ENCODE measurements around the gene TPRG1.

The TPRG1 gene

DNA sequence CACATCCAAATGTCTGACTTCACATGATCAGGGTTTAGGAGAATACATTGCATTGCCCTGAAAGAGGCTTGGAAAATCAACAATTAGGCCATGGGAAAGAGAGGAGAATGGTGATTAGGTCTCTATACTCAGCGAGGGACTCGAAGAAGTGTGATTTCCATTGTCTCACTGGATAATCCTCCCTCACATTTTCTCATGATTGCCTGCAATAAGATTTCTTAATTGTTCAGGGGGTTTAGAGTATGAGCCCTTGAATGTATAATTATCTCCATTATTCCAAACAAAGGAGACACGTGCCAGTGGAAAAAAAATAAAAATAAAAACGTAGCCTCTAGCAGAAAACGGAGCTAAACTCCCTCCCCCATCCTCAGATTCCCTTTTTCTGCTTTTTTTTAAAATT is 173.2 kb downstream of the TPRG1 start:
- H3K4me1 ChIP-seq (ENCODE audit: control insufficient read depth, insufficient read depth, low read length) = no peaks in the 10 kb centered on the region
- peaks cover 4% of the 10 kb centered on the region for H3K27me3 ChIP-seq (ENCODE audit: control insufficient read depth, insufficient read depth, low read length)
- H3K9ac ChIP-seq (ENCODE audit: low read depth, low read length) = no peak overlapping the region
- H3K9me3 ChIP-seq (ENCODE audit: control insufficient read depth, insufficient read depth, low read length) = no peaks in the 10 kb centered on the region
- H3K4me3 ChIP-seq (ENCODE audit: low read depth, low read length) = no peak overlapping the region
- H3K36me3 ChIP-seq (ENCODE audit: control insufficient read depth, insufficient read depth, low read length) = no peaks in the 10 kb centered on the region

- Histone ChIP-seq H3K36me3 (ENCODE audit: control insufficient read depth, insufficient read depth, low read length) (no peaks in the 10 kb centered on the region), H3K9me3 (ENCODE audit: control insufficient read depth, insufficient read depth, low read length) (no peaks in the 10 kb centered on the region), H3K4me3 (ENCODE audit: low read depth, low read length) (no peak overlapping the region), H3K9ac (ENCODE audit: low read depth, low read length) (no peak overlapping the region), H3K27me3 (ENCODE audit: control insufficient read depth, insufficient read depth, low read length) (no peaks in the 10 kb centered on the region), H3K4me1 (ENCODE audit: control insufficient read depth, insufficient read depth, low read length) (peaks cover under 1% of the 10 kb centered on the region)
Observed at GRCh38 chr3:189349772-189350171, 178.0 kb downstream of the TPRG1 start.

DNA sequence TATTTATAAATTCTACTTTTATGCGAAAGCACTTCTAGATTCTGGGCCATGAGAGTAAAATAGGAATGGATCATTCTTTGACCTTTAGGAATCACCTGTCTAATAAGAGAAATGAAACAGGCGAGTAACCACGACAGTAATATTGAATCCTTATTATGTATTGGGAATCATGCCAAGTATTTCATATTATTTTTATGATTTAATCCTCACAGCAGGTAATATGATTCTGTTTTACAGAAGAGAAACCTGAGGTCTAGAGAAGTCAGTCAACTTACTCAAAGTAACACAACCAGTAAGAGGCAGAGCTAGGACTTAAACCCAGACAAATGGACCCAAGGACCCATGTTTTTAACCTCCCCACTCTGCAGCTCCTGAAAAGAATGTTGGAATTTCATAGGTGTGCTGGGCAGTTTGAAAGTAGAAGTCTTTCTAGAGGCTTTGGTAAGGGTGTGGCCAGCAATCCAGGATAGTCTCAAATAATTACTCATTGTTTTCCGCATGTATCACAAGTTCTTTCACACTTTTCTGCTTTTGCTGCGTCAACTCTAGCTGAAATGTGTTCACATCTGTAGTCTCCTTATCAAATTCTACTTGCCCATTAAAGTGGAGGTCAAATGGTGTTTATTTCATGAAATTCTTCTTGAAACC is 181.7 kb downstream of the TPRG1 start:
- Histone ChIP-seq H3K9ac (ENCODE audit: low read depth, low read length) (no peak overlapping the region), H3K36me3 (ENCODE audit: control insufficient read depth, insufficient read depth, low read length) (no peaks in the 10 kb centered on the region), H3K4me1 (ENCODE audit: control insufficient read depth, insufficient read depth, low read length) (peaks cover 7% of the 10 kb centered on the region), H3K4me3 (ENCODE audit: low read depth, low read length) (no peak overlapping the region), H3K9me3 (ENCODE audit: control insufficient read depth, insufficient read depth, low read length) (no peaks in the 10 kb centered on the region), H3K27me3 (ENCODE audit: control insufficient read depth, insufficient read depth, low read length) (no peaks in the 10 kb centered on the region)

DNA sequence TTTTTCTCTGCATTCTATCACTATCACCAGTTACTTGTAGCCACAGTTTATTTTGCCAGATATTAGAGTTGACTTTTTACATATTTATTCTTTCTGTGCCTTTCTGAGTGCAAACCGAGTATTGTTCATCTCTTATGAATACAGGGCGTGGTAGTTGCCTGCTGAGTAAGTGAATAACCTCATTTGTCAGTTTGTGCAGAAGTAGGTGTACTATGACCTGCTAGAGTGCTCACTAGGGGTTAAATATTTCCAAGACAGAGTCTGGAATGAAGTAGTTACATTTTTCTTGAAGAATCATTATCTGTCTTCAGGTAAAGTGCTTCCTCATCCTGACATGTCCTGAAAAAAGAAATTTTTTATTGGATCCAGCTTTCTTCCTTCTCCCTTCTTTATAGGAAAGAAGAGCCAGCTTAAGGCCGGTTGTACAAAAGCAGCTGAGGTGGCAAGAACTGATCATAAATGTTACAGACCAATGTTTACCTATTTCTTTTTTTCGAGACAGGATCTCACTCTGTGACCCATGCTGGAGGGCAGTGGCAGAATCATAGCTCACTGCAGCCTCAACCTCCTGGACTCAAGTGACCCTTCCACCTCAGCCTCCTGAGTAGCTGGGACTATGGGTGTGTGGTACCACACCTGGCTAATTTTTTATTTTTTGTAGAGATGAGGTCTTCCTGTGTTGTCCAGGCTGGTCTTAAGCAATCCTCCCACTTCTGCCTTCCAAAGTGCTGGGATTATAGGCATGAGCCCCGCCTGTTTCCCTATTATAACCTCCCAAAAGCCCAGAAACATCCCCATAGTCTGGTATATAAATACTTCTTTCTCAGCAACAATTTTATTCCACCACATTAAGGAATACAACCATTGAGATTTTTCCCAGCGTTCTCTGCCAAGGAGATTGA is 182.5 kb downstream of the TPRG1 start:
- H3K9me3 ChIP-seq (ENCODE audit: control insufficient read depth, insufficient read depth, low read length) = no peaks in the 10 kb centered on the region
- peaks cover 7% of the 10 kb centered on the region for H3K4me1 ChIP-seq (ENCODE audit: control insufficient read depth, insufficient read depth, low read length)
- H3K36me3 ChIP-seq (ENCODE audit: control insufficient read depth, insufficient read depth, low read length) = no peaks in the 10 kb centered on the region
- H3K27me3 ChIP-seq (ENCODE audit: control insufficient read depth, insufficient read depth, low read length) = no peaks in the 10 kb centered on the region
- no peak overlapping the region for H3K9ac ChIP-seq (ENCODE audit: low read depth, low read length)
- H3K4me3 ChIP-seq (ENCODE audit: low read depth, low read length) = no peak overlapping the region

DNA sequence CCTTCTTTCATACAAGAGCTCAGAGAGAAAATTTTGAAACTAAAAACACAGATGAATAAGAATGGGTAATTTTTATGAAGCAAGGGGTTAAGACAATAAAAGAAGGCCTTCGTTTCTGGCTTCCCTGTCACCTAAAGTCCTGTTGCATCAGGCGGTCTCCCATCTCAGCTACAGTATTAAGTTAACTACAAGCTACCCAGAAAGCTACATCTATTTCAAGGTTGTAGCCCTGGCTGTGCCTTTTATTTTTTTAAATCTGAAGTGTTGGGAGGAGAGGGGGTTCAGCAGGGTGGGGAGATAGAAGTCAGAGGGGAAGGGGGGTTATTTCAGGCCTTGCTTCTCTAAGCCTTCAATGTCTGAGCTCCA is 183.3 kb downstream of the TPRG1 start:
- Histone ChIP-seq H3K9me3 (ENCODE audit: control insufficient read depth, insufficient read depth, low read length) (no peaks in the 10 kb centered on the region), H3K27me3 (ENCODE audit: control insufficient read depth, insufficient read depth, low read length) (no peaks in the 10 kb centered on the region), H3K4me3 (ENCODE audit: low read depth, low read length) (no peak overlapping the region), H3K36me3 (ENCODE audit: control insufficient read depth, insufficient read depth, low read length) (no peaks in the 10 kb centered on the region), H3K9ac (ENCODE audit: low read depth, low read length) (no peak overlapping the region), H3K4me1 (ENCODE audit: control insufficient read depth, insufficient read depth, low read length) (peaks cover 7% of the 10 kb centered on the region)

DNA sequence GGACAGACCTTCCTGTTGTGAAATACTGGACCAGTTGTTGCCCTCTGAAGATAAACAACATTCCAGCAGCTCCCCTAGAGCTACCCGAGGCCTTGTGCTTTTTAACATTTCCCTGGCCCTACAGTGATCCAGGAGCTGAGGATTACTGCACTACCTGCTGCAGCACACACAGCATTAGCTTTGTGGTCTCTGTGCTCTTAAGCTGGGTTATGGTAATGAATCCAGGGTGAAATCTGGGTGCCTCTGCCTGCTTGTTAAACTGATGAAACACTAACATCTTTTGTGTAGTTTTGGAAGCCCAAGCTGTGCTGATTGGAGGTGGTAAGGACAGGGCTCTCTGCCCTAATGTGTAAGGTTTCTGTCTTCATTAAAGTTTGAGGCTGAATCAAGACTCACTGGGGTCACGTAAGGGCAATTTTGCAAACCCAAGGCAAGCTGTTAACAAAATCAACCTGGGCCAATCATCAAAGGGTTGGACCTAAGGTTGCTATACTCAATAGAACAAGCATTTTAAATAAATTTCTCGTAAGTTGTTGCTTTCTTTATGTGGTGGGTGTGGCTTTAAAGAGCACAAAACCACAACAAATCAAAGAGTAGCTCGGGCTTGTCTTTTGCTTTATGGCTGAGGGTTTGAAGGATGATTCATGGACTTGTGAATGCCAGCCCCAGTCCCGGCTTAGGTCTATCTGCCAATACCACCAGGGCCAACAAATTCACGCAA is 183.9 kb downstream of the TPRG1 start:
- H3K9ac ChIP-seq (ENCODE audit: low read depth, low read length) = no peak overlapping the region
- no peak overlapping the region for H3K4me3 ChIP-seq (ENCODE audit: low read depth, low read length)
- no peaks in the 10 kb centered on the region for H3K9me3 ChIP-seq (ENCODE audit: control insufficient read depth, insufficient read depth, low read length)
- H3K36me3 ChIP-seq (ENCODE audit: control insufficient read depth, insufficient read depth, low read length) = no peaks in the 10 kb centered on the region
- peaks cover 7% of the 10 kb centered on the region for H3K4me1 ChIP-seq (ENCODE audit: control insufficient read depth, insufficient read depth, low read length)
- no peaks in the 10 kb centered on the region for H3K27me3 ChIP-seq (ENCODE audit: control insufficient read depth, insufficient read depth, low read length)

- peaks cover 5% of the 10 kb centered on the region for H3K4me1 ChIP-seq (ENCODE audit: control insufficient read depth, insufficient read depth, low read length)
- no peaks in the 10 kb centered on the region for H3K36me3 ChIP-seq (ENCODE audit: control insufficient read depth, insufficient read depth, low read length)
Observed at GRCh38 chr3:189360291-189360690, 188.5 kb downstream of the TPRG1 start.

DNA sequence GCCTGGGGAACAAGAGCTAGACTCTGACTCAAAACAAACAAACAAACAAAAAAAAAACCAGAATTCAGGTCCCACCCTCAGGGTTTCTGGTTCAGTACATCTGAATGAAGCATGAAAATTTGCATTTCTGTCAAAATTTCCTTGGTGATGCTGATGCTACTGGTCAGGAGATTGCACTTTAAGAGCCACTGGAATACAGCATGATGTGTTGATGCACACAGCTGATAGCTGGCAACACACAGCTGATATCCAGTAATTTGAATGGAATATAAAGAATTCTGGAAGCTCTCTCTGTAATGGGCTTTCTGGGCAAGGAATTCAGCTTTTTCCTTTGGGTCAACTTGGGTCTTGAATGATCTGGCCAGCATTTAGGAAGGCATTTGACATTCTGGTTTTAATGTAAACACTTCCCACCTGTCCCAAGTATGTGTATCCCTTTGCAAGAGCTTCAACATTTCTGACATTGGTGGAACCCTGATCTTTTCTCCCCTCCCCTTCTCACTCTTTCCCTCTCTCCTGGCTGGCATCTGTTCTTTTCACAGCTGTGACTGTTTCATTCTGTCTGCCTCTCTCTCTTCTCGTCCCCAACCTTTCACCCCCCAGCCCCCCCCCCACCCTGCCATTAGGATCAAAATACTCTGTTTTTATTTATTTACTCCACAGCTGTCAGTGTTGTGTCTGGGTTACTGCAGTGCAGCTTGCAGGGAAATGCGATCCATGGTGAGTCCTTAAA is 189.5 kb downstream of the TPRG1 start:
- no peaks in the 10 kb centered on the region for H3K27me3 ChIP-seq (ENCODE audit: control insufficient read depth, insufficient read depth, low read length)
- H3K36me3 ChIP-seq (ENCODE audit: control insufficient read depth, insufficient read depth, low read length) = no peaks in the 10 kb centered on the region
- no peaks in the 10 kb centered on the region for H3K9me3 ChIP-seq (ENCODE audit: control insufficient read depth, insufficient read depth, low read length)
- H3K9ac ChIP-seq (ENCODE audit: low read depth, low read length) = no peak overlapping the region
- no peak overlapping the region for H3K4me3 ChIP-seq (ENCODE audit: low read depth, low read length)
- H3K4me1 ChIP-seq (ENCODE audit: control insufficient read depth, insufficient read depth, low read length) = no peaks in the 10 kb centered on the region

More at GRCh38 chr3:189360291-189360690, 188.5 kb downstream of the TPRG1 start:
- Histone ChIP-seq H3K4me3 (ENCODE audit: low read depth, low read length) (no peak overlapping the region), H3K27me3 (ENCODE audit: control insufficient read depth, insufficient read depth, low read length) (no peaks in the 10 kb centered on the region), H3K9me3 (ENCODE audit: control insufficient read depth, insufficient read depth, low read length) (no peaks in the 10 kb centered on the region), H3K9ac (ENCODE audit: low read depth, low read length) (no peak overlapping the region)

DNA sequence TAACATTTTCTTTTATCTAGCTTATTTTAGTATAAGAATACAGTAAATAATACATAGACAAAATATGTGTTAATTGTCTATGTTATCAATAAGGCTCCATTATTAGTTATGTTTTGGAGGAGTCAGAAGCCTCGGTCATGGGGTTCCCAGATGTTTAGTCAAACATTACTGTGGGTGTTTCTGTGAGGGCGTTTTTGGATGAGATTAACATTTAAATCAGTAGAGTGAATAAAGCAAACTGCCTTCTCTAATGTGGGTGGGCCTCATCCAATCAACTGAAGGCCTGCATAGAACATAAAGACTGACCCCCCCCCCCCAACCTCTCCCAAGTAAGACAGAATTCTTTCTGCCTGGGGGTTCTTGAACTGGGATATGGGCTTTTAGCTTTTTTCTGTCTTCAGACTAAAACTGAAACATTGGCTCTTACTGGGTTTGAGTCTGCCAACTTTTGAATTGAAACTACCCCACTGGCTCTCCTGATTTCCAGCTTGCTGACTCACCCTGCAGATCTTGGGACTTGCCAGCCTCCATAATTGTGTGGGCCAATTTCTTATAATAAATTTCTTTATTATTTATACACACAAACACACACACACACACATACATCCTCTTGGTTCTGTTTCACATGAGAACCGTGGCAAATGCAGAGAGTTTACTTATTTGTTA is 192.0 kb downstream of the TPRG1 start:
- no peak overlapping the region for H3K9ac ChIP-seq (ENCODE audit: low read depth, low read length)
- no peaks in the 10 kb centered on the region for H3K4me1 ChIP-seq (ENCODE audit: control insufficient read depth, insufficient read depth, low read length)

GRCh38 chr3:189365609-189366564 is 194.1 kb downstream of the TPRG1 start:
- Histone ChIP-seq H3K36me3 (ENCODE audit: control insufficient read depth, insufficient read depth, low read length) (no peaks in the 10 kb centered on the region), H3K9ac (ENCODE audit: low read depth, low read length) (no peak overlapping the region), H3K9me3 (ENCODE audit: control insufficient read depth, insufficient read depth, low read length) (no peaks in the 10 kb centered on the region), H3K4me3 (ENCODE audit: low read depth, low read length) (no peak overlapping the region), H3K27me3 (ENCODE audit: control insufficient read depth, insufficient read depth, low read length) (no peaks in the 10 kb centered on the region), H3K4me1 (ENCODE audit: control insufficient read depth, insufficient read depth, low read length) (peaks cover 4% of the 10 kb centered on the region)

More for the DNA sequence above, 192.0 kb downstream of the TPRG1 start:
- H3K9me3 ChIP-seq (ENCODE audit: control insufficient read depth, insufficient read depth, low read length) = no peaks in the 10 kb centered on the region
- H3K36me3 ChIP-seq (ENCODE audit: control insufficient read depth, insufficient read depth, low read length) = no peaks in the 10 kb centered on the region
- H3K27me3 ChIP-seq (ENCODE audit: control insufficient read depth, insufficient read depth, low read length) = no peaks in the 10 kb centered on the region
- no peak overlapping the region for H3K4me3 ChIP-seq (ENCODE audit: low read depth, low read length)
